CD14-positive monocyte (primary cell): Measurements from ENCODE around the gene SFTPB. TPM values are rescaled to one million over a fixed set of nuclear protein-coding genes. Genes with fewer than 3 reads are reported as not detected.
A peak's percentile ranks its signal among the peaks of the same experiment; 100 is the strongest.

Experiments
- DNase-seq, 3 donors: peaks; one replicate each; pipeline ENCODE4 v3.0.0-alpha.2; 2011 to 2022
- H2AFZ ChIP-seq: 2 replicates; pipeline ENCODE4 v1.6.0; 2012; ENCODE audit warnings: mild to moderate bottlenecking, low read depth, low read length, inconsistent platforms; ENCODE audit not compliant: insufficient read depth, poor library complexity, severe bottlenecking
- H3K27ac ChIP-seq, 2 donors: 1 replicate in 1 of 2; 2 replicates in 1 of 2; pipeline ENCODE4 v1.5.1; 2012 to 2013; ENCODE audit warnings: low read length in 2 of 2, control low read depth in 1 of 2, inconsistent platforms in 1 of 2, low read depth in 1 of 2, mild to moderate bottlenecking in 1 of 2
- H3K27me3 ChIP-seq, 2 donors: one replicate each; pipeline versions ENCODE4 v1.6.0 to v1.6.1; 2011 to 2013; ENCODE audit warnings: low read length in 2 of 2; ENCODE audit not compliant: control insufficient read depth in 2 of 2, insufficient read depth in 2 of 2
- H3K36me3 ChIP-seq, 2 donors: replicated peaks in 1 of 2; 1 replicate in 1 of 2; 2 replicates in 1 of 2; pipeline versions ENCODE4 v1.5.1 to v1.6.1; 2012 to 2013; ENCODE audit warnings: low read length in 2 of 2, control low read depth in 1 of 2, inconsistent platforms in 1 of 2, mild to moderate bottlenecking in 1 of 2; ENCODE audit not compliant: insufficient read depth in 2 of 2, control insufficient read depth in 1 of 2
- H3K4me1 ChIP-seq, 2 donors: 1 replicate in 1 of 2; 2 replicates in 1 of 2; pipeline versions ENCODE4 v1.5.1 to v1.6.1; 2012 to 2013; ENCODE audit warnings: low read length in 2 of 2, control low read depth in 1 of 2, inconsistent platforms in 1 of 2, mild to moderate bottlenecking in 1 of 2, moderate library complexity in 1 of 2; ENCODE audit not compliant: insufficient read depth in 2 of 2, control insufficient read depth in 1 of 2
- H3K4me2 ChIP-seq: replicated peaks from 2 replicates; pipeline ENCODE3; 2012; ENCODE audit warnings: low read length, moderate library complexity, mild to moderate bottlenecking; ENCODE audit not compliant: poor library complexity, severe bottlenecking; ENCODE audit errors: extremely low read depth
- H3K4me3 ChIP-seq, 3 experiments: fragments of 200-600 bp in 1 of 3; sonication (generic) in 1 of 3; replicated peaks in 1 of 3; 1 replicate in 2 of 3; 2 replicates in 1 of 3; pipeline ENCODE4 v1.5.1; 2011 to 2013; ENCODE audit warnings: low read length in 3 of 3, mild to moderate bottlenecking in 3 of 3, control low read depth in 2 of 3, low read depth in 2 of 3, inconsistent platforms in 1 of 3, moderate library complexity in 1 of 3
- H3K79me2 ChIP-seq: 2 replicates; pipeline ENCODE4 v1.6.0; 2012; ENCODE audit warnings: mild to moderate bottlenecking, control low read depth, inconsistent platforms, low read length, moderate library complexity; ENCODE audit not compliant: insufficient read depth
- H3K9ac ChIP-seq: 2 replicates; pipeline ENCODE4 v1.6.0; 2017; ENCODE audit warnings: low read length, mild to moderate bottlenecking; ENCODE audit not compliant: insufficient read depth, poor library complexity, severe bottlenecking
- H3K9me3 ChIP-seq, 2 donors: replicated peaks in 1 of 2; 1 replicate in 1 of 2; 2 replicates in 1 of 2; pipeline versions ENCODE4 v1.5.1 to v1.6.1; 2012 to 2013; ENCODE audit warnings: low read length in 2 of 2, control low read depth in 1 of 2; ENCODE audit not compliant: control insufficient read depth in 1 of 2, insufficient read depth in 1 of 2
- H4K20me1 ChIP-seq: 2 replicates; pipeline ENCODE4 v1.6.0; 2012; ENCODE audit warnings: mild to moderate bottlenecking, low read length, control low read depth, moderate library complexity; ENCODE audit not compliant: insufficient read depth
- H3K27ac Mint-ChIP-seq, 7 donors: one replicate each; pipeline ENCODE4 v1.8.0; 2020; ENCODE audit warnings: mild to moderate bottlenecking in 7 of 7, mixed read lengths in 7 of 7, moderate library complexity in 6 of 7, inconsistent platforms in 2 of 7
- H3K27me3 Mint-ChIP-seq, 3 donors: one replicate each; pipeline ENCODE4 v1.8.0; 2021 to 2022; ENCODE audit warnings: low read depth in 3 of 3, mild to moderate bottlenecking in 3 of 3, mixed read lengths in 3 of 3, moderate library complexity in 3 of 3, inconsistent platforms in 1 of 3
- H3K36me3 Mint-ChIP-seq, 2 donors: one replicate each; pipeline ENCODE4 v1.8.0; 2020; ENCODE audit warnings: mixed read lengths in 2 of 2, inconsistent platforms in 1 of 2, mild to moderate bottlenecking in 1 of 2
- H3K4me1 Mint-ChIP-seq: one replicate; pipeline ENCODE4 v1.8.0; 2020; ENCODE audit warnings: mild to moderate bottlenecking, mixed read lengths
- H3K4me3 Mint-ChIP-seq, 2 donors: one replicate each; pipeline ENCODE4 v1.8.0; 2020; ENCODE audit warnings: mild to moderate bottlenecking in 2 of 2, mixed read lengths in 2 of 2, moderate library complexity in 1 of 2
- H3K9me3 Mint-ChIP-seq, 7 donors: one replicate each; pipeline ENCODE4 v1.8.0; 2020 to 2022; ENCODE audit warnings: mixed read lengths in 7 of 7, mild to moderate bottlenecking in 6 of 7, moderate library complexity in 6 of 7, inconsistent platforms in 2 of 7
- WGBS: methylation state at CpG from one replicate; pipeline ENCODE4 v1.1.5; 2013; ENCODE audit warnings: missing lambda C conversion rate; ENCODE audit not compliant: insufficient coverage; 5-methylcytosine and 5-hydroxymethylcytosine counted together
- intact Hi-C, 2 donors: fragments of 100-400 bp; cut with micrococcal nuclease; formaldehyde crosslinking; loops; one replicate each; pipeline versions ENCODE4 v1.15.0 to v1.15.1; 2023
- polyA plus RNA-seq, 3 donors: library from polyadenylated mRNA; depleted of rRNA in 1 of 3; unstranded in 2 of 3; stranded (reverse) in 1 of 3; fragments of 300-500 nt in 2 of 3; fragments of >200 nt in 1 of 3; fragmentation: Illumina TruSeq in 2 of 3; gene quantifications; 1 replicate in 2 of 3; 2 replicates in 1 of 3; pipeline ENCODE4 v1.2.3, GENCODE V29; 2012 to 2021
- TF ChIP-seq, protein P1 (sequence below): fragments of 200-600 bp; IDR thresholded peaks from one replicate; pipeline ENCODE4 v1.8.0; 2022; ENCODE audit warnings: antibody characterized with exemption, mild to moderate bottlenecking

SFTPB gene
- polyA plus RNA-seq, 3 donors, result 0.18 to 0.47 TPM; not detected in 1

DNA sequence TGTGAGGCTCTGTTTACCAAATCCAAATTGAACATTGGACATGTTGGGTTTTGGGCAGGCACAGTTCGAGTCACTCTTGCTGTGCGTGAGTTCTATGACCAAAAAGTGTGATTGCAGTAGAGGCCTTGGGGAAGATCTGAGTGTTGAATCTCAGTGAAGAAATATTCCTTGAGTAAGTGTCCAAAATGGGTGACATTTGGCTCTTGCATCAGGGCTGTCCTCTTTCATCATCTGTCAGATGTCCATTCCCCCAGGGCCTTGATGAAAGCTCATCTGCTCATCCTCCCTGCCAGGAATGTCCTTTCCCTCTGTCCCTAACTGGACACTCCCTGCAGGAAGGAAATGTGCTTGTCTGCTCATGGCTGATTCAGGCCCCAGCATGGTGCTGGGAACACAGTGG lies 6.4 kb upstream of the SFTPB start:
- H3K27me3 ChIP-seq, result no peaks in the 10 kb centered on the region
- H3K4me3 ChIP-seq, result no peak overlapping the region
- intact Hi-C loops, result loop anchor here (5.0 kb wide), 2 partner anchors 33 to 38 kb away; no protein-coding TSS in a partner anchor
- H2AFZ ChIP-seq, result no peak overlapping the region
- H3K4me1 Mint-ChIP-seq, result peaks cover 82% of the 10 kb centered on the region
- H3K4me1 ChIP-seq, result peaks cover 79 to 86% of the 10 kb centered on the region in 2 donors
- DNase-seq, result peak; percentile 78 to 88 (median 86)
- no peaks in the 10 kb centered on the region for H4K20me1 ChIP-seq
- peaks cover 3 to 4% of the 10 kb centered on the region in 2 donors for H3K36me3 Mint-ChIP-seq
- H3K36me3 ChIP-seq, result no peaks in the 10 kb centered on the region
- H3K9me3 ChIP-seq, result no peaks in the 10 kb centered on the region
- TF ChIP-seq, protein P1, sequence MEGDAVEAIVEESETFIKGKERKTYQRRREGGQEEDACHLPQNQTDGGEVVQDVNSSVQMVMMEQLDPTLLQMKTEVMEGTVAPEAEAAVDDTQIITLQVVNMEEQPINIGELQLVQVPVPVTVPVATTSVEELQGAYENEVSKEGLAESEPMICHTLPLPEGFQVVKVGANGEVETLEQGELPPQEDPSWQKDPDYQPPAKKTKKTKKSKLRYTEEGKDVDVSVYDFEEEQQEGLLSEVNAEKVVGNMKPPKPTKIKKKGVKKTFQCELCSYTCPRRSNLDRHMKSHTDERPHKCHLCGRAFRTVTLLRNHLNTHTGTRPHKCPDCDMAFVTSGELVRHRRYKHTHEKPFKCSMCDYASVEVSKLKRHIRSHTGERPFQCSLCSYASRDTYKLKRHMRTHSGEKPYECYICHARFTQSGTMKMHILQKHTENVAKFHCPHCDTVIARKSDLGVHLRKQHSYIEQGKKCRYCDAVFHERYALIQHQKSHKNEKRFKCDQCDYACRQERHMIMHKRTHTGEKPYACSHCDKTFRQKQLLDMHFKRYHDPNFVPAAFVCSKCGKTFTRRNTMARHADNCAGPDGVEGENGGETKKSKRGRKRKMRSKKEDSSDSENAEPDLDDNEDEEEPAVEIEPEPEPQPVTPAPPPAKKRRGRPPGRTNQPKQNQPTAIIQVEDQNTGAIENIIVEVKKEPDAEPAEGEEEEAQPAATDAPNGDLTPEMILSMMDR, result no peak
- H3K79me2 ChIP-seq, result no peaks in the 10 kb centered on the region
- peaks cover 0 to 3% (median 0%) of the 10 kb centered on the region in 3 donors for H3K27me3 Mint-ChIP-seq
- no peak overlapping the region for H3K4me3 Mint-ChIP-seq
- no peak overlapping the region for H3K4me2 ChIP-seq
- peak overlapping the region; percentile 78 to 79 for H3K27ac ChIP-seq
- no peak overlapping the region for H3K9ac ChIP-seq
- H3K27ac Mint-ChIP-seq, result peak overlapping the region; percentile 81 to 93 (median 87)
- H3K9me3 Mint-ChIP-seq, result peaks cover 0 to 2% (median 0%) of the 10 kb centered on the region in 7 donors
- no CpG with 5 or more reads among the region's 2 CpGs for WGBS

DNA sequence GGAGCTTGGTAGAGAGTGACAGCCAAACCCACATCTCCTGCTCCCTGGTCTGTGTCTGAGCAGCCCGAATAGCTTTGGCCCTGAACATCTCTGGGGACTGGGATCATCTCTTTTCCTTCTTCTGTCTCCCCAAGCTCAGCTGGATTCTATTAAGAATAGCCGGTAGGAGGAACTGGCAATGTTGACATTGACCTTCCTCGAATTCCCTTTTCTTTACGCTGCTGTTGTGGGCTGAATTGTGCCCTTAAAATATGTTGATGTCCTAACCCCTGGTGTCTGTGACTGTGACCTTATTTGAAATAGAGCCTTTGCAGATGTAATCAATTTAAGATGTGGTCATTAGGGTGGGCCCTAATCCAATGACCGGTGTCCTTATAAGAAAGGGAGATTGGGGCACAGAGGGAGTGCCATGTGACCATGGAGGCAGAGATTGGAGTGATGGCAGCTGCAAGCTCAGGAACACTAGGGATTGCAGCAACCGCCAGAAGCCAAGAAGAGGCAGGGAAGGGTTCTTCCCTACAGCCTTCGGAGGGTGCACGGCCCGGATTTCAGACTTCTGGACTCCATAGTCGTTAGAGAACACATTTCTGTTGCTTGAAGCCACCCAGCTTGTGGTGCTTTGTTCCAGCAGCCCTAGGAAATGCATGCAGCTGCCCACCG lies 5.8 kb upstream of the SFTPB start:
- H3K27me3 Mint-ChIP-seq, result peaks cover 0 to 3% (median 0%) of the 10 kb centered on the region in 3 donors
- Histone ChIP-seq H3K27ac (peak overlapping the region; percentile 78 to 79), H2AFZ (no peak overlapping the region), H3K4me1 (peaks cover 79 to 86% of the 10 kb centered on the region in 2 donors), H3K79me2 (no peaks in the 10 kb centered on the region), H3K27me3 (no peaks in the 10 kb centered on the region), H3K4me3 (peak overlapping the region in 1 of 3 experiments; percentile 47), H3K4me2 (no peak overlapping the region), H3K9me3 (no peaks in the 10 kb centered on the region), H4K20me1 (no peaks in the 10 kb centered on the region), H3K9ac (peak overlapping the region; percentile 35), H3K36me3 (no peaks in the 10 kb centered on the region)
- TF ChIP-seq, protein P1, result no peak
- H3K36me3 Mint-ChIP-seq, result peaks cover 3 to 4% of the 10 kb centered on the region in 2 donors
- peak overlapping the region; percentile 81 to 93 (median 87) for H3K27ac Mint-ChIP-seq
- peaks cover 0 to 2% (median 0%) of the 10 kb centered on the region in 7 donors for H3K9me3 Mint-ChIP-seq
- WGBS, result 80% methylated on average over 9 of the region's 11 CpGs
- peaks cover 82% of the 10 kb centered on the region for H3K4me1 Mint-ChIP-seq
- DNase-seq, result peak in 1 of 3 donors; percentile 32
- H3K4me3 Mint-ChIP-seq, result peak overlapping the region in 1 of 2 donors; percentile 58
- intact Hi-C loops, result loop anchor here (5.0 kb wide), 2 partner anchors 33 to 38 kb away; no protein-coding TSS in a partner anchor
